HG03045 (cell line): ENCODE results near the gene GLCE.
"Not testable (repeated sequence)": the region's sequence is repeated elsewhere in the genome, so short reads cannot be mapped to it uniquely, and the experiment has no call there.

Source experiments
- ATAC-seq: cut with Tn5 transposase; IDR thresholded peaks from one replicate; pipeline ENCODE4 v1.9.1; 2021; ENCODE audit warnings: mild to moderate bottlenecking, moderate library complexity; ENCODE audit not compliant: unreplicated experiment

GLCE gene

GRCh38 chr15:69158201-69158842, 2.1 kb upstream of the GLCE start:
- ATAC-seq = no peak

DNA sequence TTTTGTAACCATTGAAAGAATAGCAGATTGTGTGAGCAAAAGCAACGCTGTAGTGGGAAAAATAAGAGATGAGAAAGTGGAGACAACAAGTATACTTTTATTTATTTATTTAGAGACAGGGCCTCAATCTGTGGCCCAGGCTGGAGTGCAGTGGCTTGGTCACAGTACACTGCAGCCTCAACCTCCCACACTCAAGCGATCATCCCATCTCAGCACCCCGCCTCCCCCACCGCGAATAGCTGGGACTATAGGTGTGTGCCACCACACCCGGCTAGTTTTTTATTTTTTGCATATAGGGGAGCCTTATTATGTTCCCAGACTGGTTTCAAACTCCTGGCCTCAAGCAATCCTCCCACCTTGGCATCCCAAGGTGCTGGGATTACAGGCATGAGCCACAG, 1.6 kb upstream of the GLCE start:
- no peak for ATAC-seq

GRCh38 chr15:69159805-69160140, 662 bp upstream of the GLCE start:
- ATAC-seq = no peak

DNA sequence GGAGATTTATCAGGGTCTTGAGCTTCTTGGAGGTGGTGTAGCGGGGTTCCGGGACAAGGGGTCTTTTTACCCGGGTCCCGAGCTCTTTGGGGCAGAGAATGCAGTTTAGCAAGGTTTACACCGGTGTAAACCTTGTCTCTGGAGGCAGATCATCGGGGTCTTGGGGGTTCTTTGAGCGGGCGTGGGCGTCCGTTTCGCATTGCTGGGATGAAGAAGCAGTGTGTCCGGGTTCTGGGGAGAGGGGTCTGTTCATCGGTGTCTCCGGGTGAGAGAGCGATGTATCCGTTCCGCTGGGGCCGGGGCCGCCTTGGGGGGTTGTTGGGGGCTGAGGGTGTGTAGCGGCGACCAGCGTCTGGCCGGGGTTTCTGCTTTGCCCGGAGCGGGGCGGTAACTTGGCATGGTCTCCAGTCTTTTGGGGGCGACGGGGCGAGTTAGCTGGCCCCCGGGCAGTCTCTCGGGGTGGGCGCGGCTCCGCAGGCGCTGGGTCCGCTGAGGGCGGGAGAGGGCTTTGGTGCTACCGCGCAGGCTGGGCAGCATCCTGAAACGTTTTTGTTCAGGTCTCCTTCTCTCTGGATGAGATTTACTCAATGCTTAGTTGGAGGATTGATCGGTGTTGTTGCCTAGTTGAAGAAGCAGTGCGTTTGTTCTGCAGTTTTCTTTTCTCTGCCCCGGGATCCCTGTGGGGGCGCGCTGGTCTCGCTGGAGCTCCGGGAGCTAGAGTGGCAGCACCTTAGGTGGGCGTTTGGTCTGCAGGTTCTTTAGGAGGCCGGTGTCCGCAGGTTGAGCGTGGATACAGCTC, 843 bp downstream of the GLCE start:
- ATAC-seq = no peak

- no peak for ATAC-seq
Observed at GRCh38 chr15:69161878-69162213, 1.4 kb downstream of the GLCE start.

DNA sequence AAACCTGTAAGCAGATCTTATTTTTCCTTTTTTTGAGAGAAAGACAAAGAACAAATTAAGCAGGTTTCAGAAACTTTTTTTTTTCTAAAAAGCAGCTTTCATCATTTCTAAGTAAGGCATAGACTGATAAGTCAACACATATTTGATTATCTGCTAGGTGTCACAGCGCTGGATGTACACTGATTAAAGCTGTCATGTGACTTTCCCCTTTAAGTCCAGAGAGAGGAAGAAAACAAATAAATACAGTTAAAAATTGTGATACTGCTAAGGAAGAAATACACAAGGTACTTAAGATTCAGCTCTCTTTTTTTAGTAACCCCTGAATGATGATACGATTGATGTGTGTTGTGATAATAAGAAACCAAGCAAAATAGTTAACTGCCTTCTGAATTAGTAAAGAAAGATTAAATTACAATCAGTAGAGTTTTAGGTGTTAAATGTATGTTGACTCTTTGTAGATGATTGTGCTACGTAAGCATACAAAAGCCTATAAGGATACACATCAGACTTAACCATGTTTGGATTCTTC, 2.8 kb downstream of the GLCE start:
- ATAC-seq = no peak

- no peak for ATAC-seq
Observed at GRCh38 chr15:69164807-69165636, 4.6 kb downstream of the GLCE start.

DNA sequence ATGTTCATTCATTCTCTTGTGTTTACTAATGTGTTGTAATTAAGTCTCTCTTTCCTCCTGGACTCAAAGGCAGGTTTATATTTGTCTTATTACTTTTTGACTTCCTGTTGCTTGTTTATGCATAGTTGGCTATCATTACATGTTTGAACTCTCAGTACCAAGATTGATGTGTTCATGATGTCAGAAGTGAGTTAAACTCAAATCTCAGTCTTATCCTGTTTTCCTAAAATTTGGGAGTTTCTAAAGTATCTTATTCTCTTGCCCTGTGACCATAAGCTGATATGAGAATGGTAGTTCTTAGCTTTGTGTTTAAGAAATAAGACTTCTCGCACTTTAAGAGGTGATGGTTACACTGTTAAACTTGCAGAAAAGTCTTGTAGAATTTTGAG, 5.2 kb downstream of the GLCE start:
- no peak for ATAC-seq

DNA sequence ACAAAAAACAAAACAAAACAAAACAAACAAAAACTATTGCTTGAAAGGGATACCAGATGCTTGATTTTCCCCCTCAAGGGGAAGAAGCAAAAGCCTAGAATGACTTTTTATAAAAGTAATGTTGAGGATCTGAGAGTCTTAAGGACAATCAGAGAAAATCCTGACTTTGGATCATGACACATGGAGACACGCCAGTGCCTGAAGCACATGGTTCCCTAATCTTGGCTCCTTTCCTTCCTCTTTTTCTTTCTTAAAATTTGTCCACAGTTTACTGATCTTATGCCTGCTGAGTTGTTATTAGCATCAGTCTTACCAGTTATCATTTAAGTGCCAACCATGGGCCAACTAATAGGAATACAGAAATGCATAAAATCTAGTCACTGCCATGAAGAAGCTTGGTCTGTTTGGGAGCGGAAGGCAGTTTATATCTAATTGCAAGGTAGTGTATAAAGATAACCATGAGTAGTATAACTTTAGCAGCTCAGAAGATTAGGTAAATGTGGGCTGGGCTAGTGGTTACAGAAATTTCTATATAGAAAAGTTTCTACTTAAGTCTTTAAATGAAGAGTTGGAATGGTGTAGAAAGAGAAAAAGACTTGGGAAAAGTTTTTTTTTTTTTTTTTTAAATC, 6.9 kb downstream of the GLCE start:
- ATAC-seq = no peak

- not testable (repeated sequence) for ATAC-seq
Observed at GRCh38 chr15:69168361-69168760, 7.9 kb downstream of the GLCE start.

DNA sequence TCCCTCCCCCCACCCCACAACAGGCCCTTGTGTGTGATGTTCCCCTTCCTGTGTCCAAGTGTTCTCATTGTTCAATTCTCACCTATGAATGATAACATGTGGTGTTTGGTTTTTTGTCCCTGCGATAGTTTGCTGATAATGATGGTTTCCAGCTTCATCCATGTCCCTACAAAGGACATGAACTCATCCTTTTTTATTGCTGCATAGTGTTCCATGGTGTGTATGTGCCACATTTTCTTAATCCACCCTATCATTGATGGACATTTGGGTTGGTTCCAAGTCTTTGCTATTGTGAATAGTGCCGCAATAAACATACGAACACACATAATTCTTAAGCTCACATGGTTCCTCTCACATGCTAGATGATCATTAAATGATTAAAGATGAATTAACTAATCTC, 9.1 kb downstream of the GLCE start:
- not testable (repeated sequence) for ATAC-seq

GRCh38 chr15:69170597-69170996, 10.2 kb downstream of the GLCE start:
- no peak for ATAC-seq

DNA sequence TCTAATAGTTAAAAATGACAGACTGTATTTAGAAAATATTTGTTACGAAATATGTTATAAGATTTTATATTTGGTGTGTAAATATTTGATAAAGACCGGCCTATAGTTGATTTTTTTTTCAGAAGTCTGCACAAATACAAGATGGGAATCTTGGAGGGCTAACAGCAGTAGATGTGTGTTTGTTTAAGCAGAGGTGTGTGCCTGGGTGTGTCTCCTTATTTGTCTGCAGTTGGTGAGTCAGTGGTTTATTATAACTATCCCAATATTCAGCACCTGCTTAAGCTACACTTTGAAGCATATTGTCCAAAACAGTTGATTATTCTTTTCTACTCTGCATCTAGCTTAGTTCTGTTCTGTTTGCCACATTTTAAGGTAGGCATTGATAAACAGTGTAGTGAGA, 12.4 kb downstream of the GLCE start:
- no peak for ATAC-seq

DNA sequence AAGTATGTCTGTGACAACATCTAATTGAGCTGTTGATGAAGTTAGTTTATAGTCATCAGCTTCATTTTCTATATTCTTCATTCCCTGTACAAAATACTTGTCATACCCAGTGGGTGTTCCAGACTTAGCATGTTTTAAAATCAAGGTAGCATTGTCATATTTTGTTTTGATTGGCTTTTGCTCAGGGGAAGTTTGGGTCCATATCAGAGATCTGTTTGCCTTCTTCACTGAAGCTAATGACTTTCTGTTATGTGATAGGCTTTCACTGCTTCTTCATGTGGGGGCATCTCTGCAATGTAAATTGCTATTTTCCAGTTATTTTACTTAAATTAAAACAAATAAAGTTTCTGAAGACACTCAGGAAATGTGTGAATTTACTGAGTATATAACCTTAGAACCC, 15.1 kb downstream of the GLCE start:
- no peak for ATAC-seq

GRCh38 chr15:69181424-69181823, 21.0 kb downstream of the GLCE start:
- ATAC-seq = no peak

DNA sequence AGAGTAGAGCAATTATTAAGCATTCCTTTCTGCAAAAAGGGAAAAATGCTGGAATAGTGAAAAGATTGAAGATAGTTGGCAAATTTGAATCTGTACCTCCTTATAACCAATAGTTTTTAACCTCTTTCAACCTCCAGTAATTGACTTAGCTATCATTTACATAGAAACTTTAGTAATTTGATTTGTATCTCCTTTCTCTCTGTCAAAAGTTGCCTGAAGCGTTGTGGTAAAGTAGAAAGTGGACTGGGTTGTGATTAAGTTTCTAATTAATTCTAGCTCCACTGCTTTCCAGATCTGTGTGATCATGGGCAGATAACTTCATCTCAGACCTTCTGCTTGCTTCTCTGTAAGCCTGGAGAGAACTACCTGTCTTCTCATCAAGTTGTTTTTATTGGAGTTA, 24.8 kb downstream of the GLCE start:
- no peak for ATAC-seq

DNA sequence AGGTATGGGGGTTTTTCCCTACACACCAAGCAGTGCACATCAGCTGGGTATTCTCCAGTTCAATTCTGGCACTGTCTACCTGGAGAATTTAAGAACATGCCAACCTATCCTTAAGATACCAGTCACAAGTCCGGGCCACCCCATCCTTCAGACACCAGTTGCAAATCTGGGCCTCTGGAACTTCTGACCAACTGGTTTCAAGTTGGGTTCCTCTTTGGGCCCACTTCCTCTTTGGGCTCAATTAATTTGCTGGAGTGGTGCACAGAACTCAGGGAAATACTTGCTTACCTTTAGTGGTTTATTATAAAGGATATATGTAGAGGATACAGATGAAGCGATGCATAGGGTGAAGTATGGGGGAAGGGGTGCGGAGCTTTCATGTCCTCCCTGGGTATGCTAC, 25.3 kb downstream of the GLCE start:
- no peak for ATAC-seq

- ATAC-seq = no peak
Observed at GRCh38 chr15:69189157-69189556, 28.7 kb downstream of the GLCE start.

GRCh38 chr15:69190091-69190490, 29.7 kb downstream of the GLCE start:
- ATAC-seq = no peak

GRCh38 chr15:69190504-69190903, 30.1 kb downstream of the GLCE start:
- ATAC-seq = no peak
